Spleen (tissue), 11 donors: ENCODE results near the gene NARF. TPM values are rescaled to one million over a fixed set of nuclear protein-coding genes. Genes with fewer than 3 reads are reported as not detected.

Source experiments
- DNase-seq: peaks from one replicate; pipeline ENCODE4 v3.0.0-alpha.2; 2020
- H3K27ac ChIP-seq, 8 donors: fragments of 200-600 bp; sonication (generic) in 7 of 8; 1 replicate in 4 of 8; 2 replicates in 4 of 8; pipeline versions ENCODE4 v1.5.0 to v1.8.0; 2016 to 2021; ENCODE audit warnings: inconsistent platforms in 4 of 8, mild to moderate bottlenecking in 4 of 8, moderate library complexity in 1 of 8
- H3K27me3 ChIP-seq, 7 donors: fragments of 200-600 bp; sonication (generic) in 6 of 7; replicated peaks in 1 of 7; 1 replicate in 4 of 7; 2 replicates in 3 of 7; pipeline versions ENCODE4 v1.5.0 to v1.8.0; 2016 to 2021; ENCODE audit warnings: inconsistent platforms in 3 of 7, mild to moderate bottlenecking in 1 of 7
- H3K36me3 ChIP-seq, 6 donors: fragments of 200-600 bp; sonication (generic) in 5 of 6; 1 replicate in 4 of 6; 2 replicates in 2 of 6; pipeline versions ENCODE4 v1.5.0 to v1.8.0; 2016 to 2021; ENCODE audit warnings: inconsistent platforms in 2 of 6
- H3K4me1 ChIP-seq, 6 donors: fragments of 200-600 bp; sonication (generic) in 5 of 6; 1 replicate in 3 of 6; 2 replicates in 3 of 6; pipeline versions ENCODE4 v1.5.0 to v1.8.0; 2016 to 2021; ENCODE audit warnings: inconsistent platforms in 3 of 6
- H3K4me3 ChIP-seq, 8 donors: fragments of 200-600 bp; sonication (generic) in 7 of 8; 1 replicate in 4 of 8; 2 replicates in 4 of 8; pipeline versions ENCODE4 v1.5.0 to v1.8.0; 2016 to 2021; ENCODE audit warnings: inconsistent platforms in 4 of 8, mild to moderate bottlenecking in 4 of 8, moderate library complexity in 2 of 8
- H3K9me3 ChIP-seq, 8 donors: fragments of 200-600 bp; sonication (generic) in 7 of 8; 1 replicate in 4 of 8; 2 replicates in 4 of 8; pipeline versions ENCODE4 v1.5.0 to v1.8.0; 2016 to 2021; ENCODE audit warnings: inconsistent platforms in 4 of 8
- POLR2A ChIP-seq, 3 donors: fragments of 450-650 bp; IDR thresholded peaks; one replicate each; pipeline ENCODE4 v1.5.1; 2017; ENCODE audit warnings: antibody characterized with exemption in 3 of 3, mild to moderate bottlenecking in 1 of 3
- POLR2AphosphoS5 ChIP-seq, 3 donors: sonication (generic); formaldehyde crosslinking; IDR thresholded peaks; one replicate each; pipeline ENCODE4 v1.5.1; 2017; ENCODE audit warnings: antibody characterized with exemption in 3 of 3
- WGBS, 5 donors: extraction: QIAGEN DNeasy Blood & Tissue Kit in 3 of 5; methylation state at CpG; one replicate each; pipeline versions ENCODE4 v1.1.5 to v1.1.7; 2013 to 2018; 5-methylcytosine and 5-hydroxymethylcytosine counted together
- intact Hi-C: fragments of 100-400 bp; cut with DNase I; formaldehyde crosslinking; loops from one replicate; pipeline ENCODE4 v1.15.0; 2023; ENCODE audit warnings: low total_unique reads
- polyA plus RNA-seq, 3 donors: library from polyadenylated mRNA; stranded (reverse); fragments of 200-250 nt; gene quantifications; one replicate each; pipeline ENCODE4 v1.2.1, GENCODE V29; 2013
- total RNA-seq, 7 donors: library from RNA; depleted of rRNA in 3 of 7; stranded (reverse); fragments of >200 nt in 3 of 7; fragmentation: NEBNext Ultra II Directional in 4 of 7; extraction: Animal tissue kit (Norgen Biotek cat#: 25700) in 4 of 7; gene quantifications; one replicate each; pipeline versions ENCODE4 v1.1.0 to v1.2.1, GENCODE V29; 2016 to 2021
- TF ChIP-seq, protein P1 (sequence below), 11 experiments: fragments of 200-600 bp in 7 of 11; fragments of 450-650 bp in 4 of 11; sonication (generic) in 4 of 11; IDR thresholded peaks in 8 of 11; conservative IDR thresholded peaks in 3 of 11; 1 replicate in 7 of 11; 2 replicates in 4 of 11; pipeline versions ENCODE4 v1.4.0 to v1.8.0; 2016 to 2021; ENCODE audit warnings: antibody characterized with exemption in 11 of 11, inconsistent platforms in 4 of 11, mild to moderate bottlenecking in 1 of 11
- donor health status: healthy with polysubstance abuse.
- donor health status: DM: no; HTN: no; CAD: no; lungs with moderate emphysema.
- donor health status: DM: no; HTN: no; CAD: no.
- donor health status: Bipolar disorder and iron deficiency.
- donor health status: healthy.
- donor health status: DM: no; HTN: no; CAD: no.
- donor health status: DM: yes; HTN: yes; CAD: no.

NARF gene
- total and polyA plus RNA-seq, 10 donors = 59.5 to 127 (median 97.7) TPM

DNA sequence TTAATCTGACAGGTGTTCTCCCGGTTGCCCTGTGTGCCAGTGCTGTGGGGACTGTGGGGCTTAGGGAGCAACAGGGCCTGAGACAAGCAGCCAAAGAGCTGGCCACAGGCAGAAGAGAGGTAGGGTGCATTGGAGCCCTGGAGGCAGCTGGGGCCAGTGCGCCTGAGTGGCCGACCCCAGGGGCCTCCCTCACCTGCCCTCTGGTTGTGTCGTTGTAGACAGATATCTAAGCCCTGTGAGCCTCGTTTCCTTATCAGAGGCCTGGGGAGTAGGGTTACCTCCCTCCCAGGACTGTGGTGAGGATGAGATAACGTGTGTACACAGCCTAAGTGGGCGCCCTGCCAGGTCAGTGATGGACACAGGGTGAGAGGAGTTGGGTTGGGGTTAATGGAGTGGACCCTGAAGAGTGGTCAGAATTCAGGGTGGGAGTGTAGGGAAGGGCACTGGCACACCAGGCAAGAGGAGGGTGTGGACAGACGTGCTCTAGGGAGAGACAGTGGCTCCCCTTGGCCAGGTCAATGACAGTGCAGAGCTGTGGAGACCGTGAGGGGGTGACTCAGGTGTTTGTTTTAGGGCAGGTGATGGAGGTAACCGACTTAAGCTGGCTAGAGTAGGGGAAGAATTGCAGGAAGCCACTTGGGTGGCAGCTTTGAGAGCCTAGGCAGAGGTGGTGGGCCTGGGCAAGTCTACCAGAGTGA is 3.4 kb downstream of the NARF start:
- H3K4me3 ChIP-seq = no peak overlapping the region
- peak in 1 of 3 donors; percentile 44 for TF ChIP-seq POLR2AphosphoS5 (IDR thresholded peaks at IDR 0.05)
- TF ChIP-seq, protein P1, sequence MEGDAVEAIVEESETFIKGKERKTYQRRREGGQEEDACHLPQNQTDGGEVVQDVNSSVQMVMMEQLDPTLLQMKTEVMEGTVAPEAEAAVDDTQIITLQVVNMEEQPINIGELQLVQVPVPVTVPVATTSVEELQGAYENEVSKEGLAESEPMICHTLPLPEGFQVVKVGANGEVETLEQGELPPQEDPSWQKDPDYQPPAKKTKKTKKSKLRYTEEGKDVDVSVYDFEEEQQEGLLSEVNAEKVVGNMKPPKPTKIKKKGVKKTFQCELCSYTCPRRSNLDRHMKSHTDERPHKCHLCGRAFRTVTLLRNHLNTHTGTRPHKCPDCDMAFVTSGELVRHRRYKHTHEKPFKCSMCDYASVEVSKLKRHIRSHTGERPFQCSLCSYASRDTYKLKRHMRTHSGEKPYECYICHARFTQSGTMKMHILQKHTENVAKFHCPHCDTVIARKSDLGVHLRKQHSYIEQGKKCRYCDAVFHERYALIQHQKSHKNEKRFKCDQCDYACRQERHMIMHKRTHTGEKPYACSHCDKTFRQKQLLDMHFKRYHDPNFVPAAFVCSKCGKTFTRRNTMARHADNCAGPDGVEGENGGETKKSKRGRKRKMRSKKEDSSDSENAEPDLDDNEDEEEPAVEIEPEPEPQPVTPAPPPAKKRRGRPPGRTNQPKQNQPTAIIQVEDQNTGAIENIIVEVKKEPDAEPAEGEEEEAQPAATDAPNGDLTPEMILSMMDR (IDR thresholded peaks at IDR 0.05 in 8 of 11, conservative IDR thresholded peaks at IDR 0.05 in 3 of 11) = no peak
- no peaks in the 10 kb centered on the region for H3K27me3 ChIP-seq
- H3K9me3 ChIP-seq = no peaks in the 10 kb centered on the region
- peaks cover 17 to 72% (median 52%) of the 10 kb centered on the region in 6 donors for H3K4me1 ChIP-seq
- intact Hi-C loops = no loop called here
- WGBS, 5 donors = 78 to 91% (median 87%) methylated on average over 10 of the region's 10 CpGs
- peaks cover 0 to 74% (median 68%) of the 10 kb centered on the region in 6 donors for H3K36me3 ChIP-seq
- DNase-seq = no peak
- H3K27ac ChIP-seq = peak overlapping the region in 2 of 8 donors; percentile 31 to 38

DNA sequence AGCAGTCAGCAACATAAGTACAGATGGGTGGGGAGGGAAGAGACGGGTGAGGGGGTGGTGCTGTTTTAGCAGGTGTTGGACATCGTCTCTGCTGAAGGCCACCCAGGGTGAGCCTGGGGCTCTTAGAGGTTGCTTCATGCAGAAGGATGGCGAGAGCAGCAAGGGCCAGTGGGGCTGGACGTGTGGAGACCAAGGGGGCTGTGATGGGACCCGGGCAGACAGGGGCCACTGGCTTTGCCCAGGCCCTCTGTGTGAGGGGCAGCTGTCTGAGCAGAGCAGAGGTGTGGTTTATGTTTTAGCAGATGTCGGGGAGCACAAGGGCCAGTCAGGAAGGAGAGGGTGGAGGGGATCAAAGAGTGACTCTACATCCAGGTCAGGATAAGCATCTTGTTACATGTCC is 4.8 kb downstream of the NARF start:
- Histone ChIP-seq H3K4me3 (no peak overlapping the region), H3K9me3 (no peaks in the 10 kb centered on the region), H3K27me3 (no peaks in the 10 kb centered on the region), H3K4me1 (peaks cover 10 to 63% (median 41%) of the 10 kb centered on the region in 6 donors), H3K27ac (peak overlapping the region in 6 of 8 donors; percentile 36 to 66 (median 49)), H3K36me3 (peaks cover 0 to 88% (median 79%) of the 10 kb centered on the region in 6 donors)
- intact Hi-C loops = no loop called here
- TF ChIP-seq POLR2AphosphoS5 (IDR thresholded peaks at IDR 0.05) = peak in 1 of 3 donors; percentile 51
- TF ChIP-seq, protein P1 (IDR thresholded peaks at IDR 0.05 in 8 of 11, conservative IDR thresholded peaks at IDR 0.05 in 3 of 11) = no peak
- no peak for DNase-seq
- WGBS, 5 donors = 78 to 94% (median 85%) methylated on average over 6 of the region's 6 CpGs

DNA sequence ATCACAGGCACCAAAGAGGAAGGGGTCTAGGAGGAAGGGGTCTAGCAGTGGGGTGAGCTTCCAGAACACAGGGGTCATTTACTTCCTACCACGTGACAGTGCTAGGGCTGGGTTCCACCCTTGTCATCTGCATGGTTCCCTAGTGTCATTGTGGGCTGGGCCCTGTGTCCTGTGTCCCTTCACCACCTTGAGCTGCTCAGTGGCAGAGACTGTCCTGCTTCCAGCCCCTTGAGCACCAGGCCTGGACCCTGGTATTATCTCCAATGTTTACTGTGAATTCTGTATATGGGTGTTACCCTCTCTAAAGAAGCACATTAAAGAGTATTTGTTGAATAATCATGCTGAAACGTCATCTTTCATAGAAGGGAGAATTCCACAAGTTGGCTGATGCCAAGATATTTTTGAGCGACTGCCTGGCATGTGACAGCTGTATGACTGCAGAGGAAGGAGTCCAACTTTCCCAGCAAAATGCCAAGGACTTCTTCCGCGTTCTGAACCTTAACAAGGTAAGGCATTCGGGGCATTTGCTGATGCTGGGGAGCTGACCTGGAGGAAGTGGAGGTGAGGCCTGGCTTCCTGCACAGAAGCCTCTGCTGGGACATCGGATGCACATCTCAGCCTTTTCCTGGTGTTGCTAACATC is 5.5 kb downstream of the NARF start:
- peak overlapping the region in 6 of 8 donors; percentile 36 to 66 (median 49) for H3K27ac ChIP-seq
- H3K4me3 ChIP-seq = no peak overlapping the region
- peaks cover 2 to 94% (median 85%) of the 10 kb centered on the region in 6 donors for H3K36me3 ChIP-seq
- WGBS, 5 donors = 67 to 86% (median 76%) methylated on average over 7 of the region's 7 CpGs
- intact Hi-C loops = no loop called here
- TF ChIP-seq, protein P1 (IDR thresholded peaks at IDR 0.05 in 8 of 11, conservative IDR thresholded peaks at IDR 0.05 in 3 of 11) = no peak
- peak in 2 of 3 donors; percentile 25 to 32 for TF ChIP-seq POLR2AphosphoS5 (IDR thresholded peaks at IDR 0.05)
- no peak for TF ChIP-seq POLR2A (IDR thresholded peaks at IDR 0.05)
- peaks cover 10 to 61% (median 39%) of the 10 kb centered on the region in 6 donors for H3K4me1 ChIP-seq
- DNase-seq = no peak
- no peaks in the 10 kb centered on the region for H3K9me3 ChIP-seq
- no peaks in the 10 kb centered on the region for H3K27me3 ChIP-seq

DNA sequence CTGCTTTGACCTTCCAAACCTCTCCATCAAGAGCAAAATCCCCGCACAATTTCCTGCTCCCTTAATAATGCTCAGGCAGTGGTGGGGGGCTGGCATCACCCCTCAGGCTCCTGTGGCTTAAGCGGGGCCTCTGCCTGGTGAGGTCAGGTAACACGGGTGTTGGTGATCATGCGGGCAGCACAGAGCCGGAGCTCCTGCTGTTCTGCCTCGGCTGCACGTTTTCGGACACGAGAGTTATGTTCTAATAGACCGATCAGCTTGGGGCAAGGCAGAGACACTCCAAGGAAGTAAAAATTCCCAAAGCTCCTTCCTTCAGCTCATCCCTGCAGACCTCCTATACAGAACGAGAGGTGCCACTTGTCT is 6.0 kb downstream of the NARF start:
- H3K36me3 ChIP-seq = peaks cover 4 to 99% (median 90%) of the 10 kb centered on the region in 6 donors
- no peak overlapping the region for H3K4me3 ChIP-seq
- H3K9me3 ChIP-seq = no peaks in the 10 kb centered on the region
- intact Hi-C loops = no loop called here
- H3K27me3 ChIP-seq = no peaks in the 10 kb centered on the region
- no peak for DNase-seq
- H3K27ac ChIP-seq = peak overlapping the region in 3 of 8 donors; percentile 3 to 66 (median 60)
- peaks cover 5 to 56% (median 34%) of the 10 kb centered on the region in 6 donors for H3K4me1 ChIP-seq
- WGBS, 5 donors = 71 to 94% (median 77%) methylated on average over 11 of the region's 11 CpGs
- TF ChIP-seq, protein P1 (IDR thresholded peaks at IDR 0.05 in 8 of 11, conservative IDR thresholded peaks at IDR 0.05 in 3 of 11) = no peak
- TF ChIP-seq POLR2AphosphoS5 (IDR thresholded peaks at IDR 0.05) (peak in 2 of 3 donors; percentile 3 to 54), POLR2A (IDR thresholded peaks at IDR 0.05) (no peak)
